GM12892 (cell line): ENCODE data around the gene ZNF213.
"Not testable (repeated sequence)": the region's sequence is repeated elsewhere in the genome, so short reads cannot be mapped to it uniquely, and the experiment has no call there.

Experiments used
- DNase-seq: peaks from one replicate; pipeline ENCODE4 v3.0.0; 2011; ENCODE audit not compliant: insufficient read length
- FAIRE-seq: peaks from 2 replicates; lab custom pipeline; 2011; peaks lifted over from hg19 to GRCh38; lab: Jason Lieb, UNC
- POLR2A ChIP-seq: IDR thresholded peaks from 2 replicates; pipeline ENCODE4 v1.6.1; 2011; ENCODE audit warnings: low read depth, low read length, control low read depth
- POLR2AphosphoS5 ChIP-seq: IDR thresholded peaks from 2 replicates; pipeline ENCODE4 v1.6.1; 2011; ENCODE audit warnings: low read depth, low read length, control low read depth
- TAF1 ChIP-seq: IDR thresholded peaks from 2 replicates; pipeline ENCODE4 v1.6.1; 2011; ENCODE audit warnings: low read depth, mild to moderate bottlenecking, control low read depth, low read length, borderline replicate concordance

The ZNF213 gene

DNA sequence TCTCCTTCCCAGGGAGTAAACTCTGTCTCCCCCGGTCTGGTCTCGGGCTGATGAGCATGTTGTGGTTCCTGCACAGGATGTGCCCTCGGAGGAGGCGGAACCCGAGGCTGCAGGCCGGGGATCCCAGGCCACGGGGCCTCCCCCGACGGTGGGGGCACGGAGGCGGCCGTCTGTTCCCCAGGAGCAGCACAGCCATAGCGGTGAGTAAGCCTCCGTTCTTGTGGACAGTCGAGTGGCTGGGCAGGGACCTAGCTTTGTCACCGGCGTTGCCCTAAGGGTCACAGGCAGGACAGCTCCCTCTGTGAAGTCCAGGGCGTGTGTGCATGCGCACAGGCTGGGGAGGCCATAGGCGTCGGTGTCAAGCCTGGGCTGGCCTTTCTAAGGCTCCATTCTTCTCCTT is 3.5 kb downstream of the ZNF213 start:
- TF ChIP-seq TAF1 (no peak), POLR2AphosphoS5 (no peak), POLR2A (no peak)
- no peak for FAIRE-seq
- DNase-seq: no peak

DNA sequence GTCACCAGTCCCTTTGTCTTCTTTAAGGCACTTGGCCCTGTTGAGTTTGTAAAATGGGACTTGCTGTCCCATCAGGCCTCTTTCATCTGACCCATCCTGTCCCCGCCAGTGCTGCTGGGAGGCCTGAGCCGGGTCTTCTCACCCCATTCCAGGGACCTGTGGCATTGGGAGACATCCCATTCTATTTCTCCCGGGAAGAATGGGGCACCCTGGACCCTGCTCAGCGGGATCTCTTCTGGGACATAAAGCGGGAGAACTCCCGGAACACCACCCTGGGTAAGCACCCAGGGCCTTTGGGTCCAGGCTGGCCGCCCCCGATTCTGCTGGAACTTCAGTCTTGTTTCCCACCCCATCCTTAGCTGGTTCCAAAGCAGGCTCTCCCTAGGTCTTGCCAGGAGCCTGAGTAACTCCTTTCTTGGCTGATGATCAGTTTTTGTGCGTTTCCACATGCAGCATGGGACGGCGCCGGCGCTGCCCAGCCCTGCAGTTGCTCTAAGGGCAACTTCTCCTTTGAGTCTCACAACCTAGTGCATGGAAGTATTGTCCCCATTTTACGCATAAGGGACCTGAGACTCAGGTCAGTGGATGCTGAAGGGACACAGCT is 4.1 kb downstream of the ZNF213 start:
- DNase-seq: peak; percentile 5
- no peak for FAIRE-seq
- TF ChIP-seq POLR2AphosphoS5: no peak
- TF ChIP-seq POLR2A: no peak
- TF ChIP-seq TAF1: no peak

DNA sequence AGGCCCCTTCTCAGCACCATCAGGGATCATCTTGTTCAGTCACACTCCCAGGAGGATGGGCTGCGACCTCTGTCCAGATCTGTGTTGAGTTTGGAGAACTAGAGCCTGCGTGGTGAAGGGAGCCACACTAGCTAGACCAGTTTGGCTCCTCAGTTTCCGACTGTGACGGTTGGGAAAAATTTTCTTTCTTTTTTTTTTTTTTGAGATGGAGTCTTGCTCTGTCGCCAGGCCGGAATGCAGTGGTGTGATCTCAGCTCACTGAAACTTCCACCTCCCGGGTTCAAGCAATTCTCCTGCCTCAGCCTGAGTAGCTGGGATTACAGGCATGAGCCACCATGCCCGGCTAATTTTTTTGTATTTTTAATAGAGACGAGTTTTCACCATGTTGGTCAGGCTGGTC is 4.7 kb downstream of the ZNF213 start:
- not testable (repeated sequence) for FAIRE-seq, DNase-seq

DNA sequence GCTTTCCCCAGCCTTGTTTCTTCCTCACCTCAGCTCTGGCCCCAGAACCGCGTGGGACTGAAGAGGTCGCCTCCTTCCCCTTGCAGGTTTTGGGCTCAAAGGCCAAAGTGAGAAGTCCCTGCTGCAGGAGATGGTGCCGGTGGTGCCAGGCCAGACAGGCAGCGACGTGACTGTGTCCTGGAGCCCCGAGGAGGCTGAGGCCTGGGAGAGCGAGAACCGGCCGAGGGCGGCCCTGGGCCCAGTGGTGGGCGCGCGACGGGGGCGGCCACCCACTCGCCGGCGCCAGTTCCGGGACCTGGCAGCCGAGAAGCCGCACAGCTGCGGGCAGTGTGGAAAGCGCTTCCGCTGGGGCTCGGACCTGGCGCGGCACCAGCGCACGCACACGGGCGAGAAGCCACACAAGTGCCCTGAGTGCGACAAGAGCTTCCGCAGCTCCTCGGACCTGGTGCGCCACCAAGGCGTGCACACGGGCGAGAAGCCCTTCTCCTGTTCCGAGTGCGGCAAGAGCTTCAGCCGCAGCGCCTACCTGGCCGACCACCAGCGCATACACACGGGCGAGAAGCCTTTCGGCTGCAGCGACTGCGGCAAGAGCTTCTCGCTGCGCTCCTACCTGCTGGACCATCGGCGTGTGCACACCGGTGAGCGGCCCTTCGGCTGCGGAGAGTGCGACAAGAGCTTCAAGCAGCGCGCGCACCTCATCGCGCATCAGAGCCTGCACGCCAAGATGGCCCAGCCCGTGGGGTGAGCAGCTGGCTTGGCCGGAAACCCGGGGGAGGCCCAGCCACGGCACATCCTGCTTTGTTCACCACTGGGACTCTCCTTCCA is 6.0 kb downstream of the ZNF213 start:
- no peak for TF ChIP-seq POLR2A
- no peak for TF ChIP-seq TAF1
- TF ChIP-seq POLR2AphosphoS5: no peak
- FAIRE-seq (no peak), DNase-seq (peak; percentile 12)

DNA sequence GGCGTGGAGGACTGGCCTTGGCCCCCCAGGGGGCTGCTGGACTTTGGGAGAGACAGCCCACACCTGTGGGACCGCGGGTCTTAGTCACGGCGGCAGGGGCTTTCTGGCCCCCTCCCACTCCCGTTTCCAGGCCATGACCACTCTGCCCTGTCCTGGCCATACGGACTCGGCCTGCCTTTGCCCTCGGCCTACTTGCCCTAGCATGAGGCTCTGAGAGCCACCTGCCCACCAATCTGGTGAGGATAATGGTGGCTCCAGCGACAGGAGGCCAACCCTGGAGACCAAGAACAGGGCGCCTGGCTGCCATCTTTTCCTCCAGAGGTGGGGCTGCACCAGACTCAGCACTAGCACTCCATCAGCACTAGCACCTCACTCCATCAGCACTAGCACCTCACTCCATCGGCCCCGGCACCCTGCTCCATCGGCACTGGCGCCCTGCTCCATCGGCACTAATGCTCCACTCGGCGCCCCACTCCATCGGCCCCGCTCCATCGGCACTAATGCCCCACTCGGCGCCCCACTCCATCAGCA is 7.0 kb downstream of the ZNF213 start:
- FAIRE-seq (no peak), DNase-seq (no peak)
- TF ChIP-seq POLR2AphosphoS5 (no peak), TAF1 (no peak), POLR2A (no peak)

DNA sequence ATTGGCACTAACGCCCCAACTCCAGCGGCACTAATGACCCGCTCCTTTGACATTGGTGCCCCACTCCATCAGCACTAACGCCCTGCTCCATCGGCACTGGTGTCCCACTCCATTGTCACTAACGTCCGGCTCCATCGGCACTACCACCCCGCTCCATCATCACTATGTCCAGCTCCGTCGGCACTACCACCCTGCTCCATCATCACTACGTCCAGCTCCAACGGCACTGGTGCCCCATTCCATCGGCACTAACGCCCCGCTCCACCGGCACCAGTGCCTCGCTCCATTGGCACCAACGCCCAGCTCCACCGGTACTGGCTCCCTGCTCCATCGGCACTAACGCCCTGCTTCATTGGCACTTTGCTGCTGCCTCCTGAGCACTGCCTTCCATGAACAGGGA is 7.5 kb downstream of the ZNF213 start:
- TF ChIP-seq POLR2AphosphoS5 (no peak), TAF1 (no peak), POLR2A (no peak)
- DNase-seq (no peak), FAIRE-seq (no peak)

DNA sequence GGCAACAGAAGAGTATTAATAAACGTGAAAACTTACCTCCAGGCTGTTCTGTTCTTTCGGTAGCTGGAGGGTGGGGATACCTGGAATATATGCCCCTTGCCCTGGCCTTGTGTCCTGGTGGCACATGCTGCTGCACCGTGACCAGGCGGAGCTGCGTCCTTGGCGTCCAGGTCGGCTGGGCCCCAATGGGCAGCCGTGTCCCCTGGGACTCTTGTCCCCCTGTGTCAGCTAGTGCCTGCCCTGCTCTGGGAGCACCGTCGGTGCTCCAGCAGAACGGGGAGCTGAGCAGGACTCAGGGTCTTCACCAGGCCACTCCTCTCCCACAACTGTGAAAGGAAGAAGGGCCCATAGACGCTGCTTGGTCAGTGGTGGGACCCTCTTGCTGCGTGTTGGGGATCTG is 7.9 kb downstream of the ZNF213 start:
- no peak for FAIRE-seq
- no peak for TF ChIP-seq POLR2A
- no peak for TF ChIP-seq POLR2AphosphoS5
- TF ChIP-seq TAF1: no peak
- DNase-seq: no peak

DNA sequence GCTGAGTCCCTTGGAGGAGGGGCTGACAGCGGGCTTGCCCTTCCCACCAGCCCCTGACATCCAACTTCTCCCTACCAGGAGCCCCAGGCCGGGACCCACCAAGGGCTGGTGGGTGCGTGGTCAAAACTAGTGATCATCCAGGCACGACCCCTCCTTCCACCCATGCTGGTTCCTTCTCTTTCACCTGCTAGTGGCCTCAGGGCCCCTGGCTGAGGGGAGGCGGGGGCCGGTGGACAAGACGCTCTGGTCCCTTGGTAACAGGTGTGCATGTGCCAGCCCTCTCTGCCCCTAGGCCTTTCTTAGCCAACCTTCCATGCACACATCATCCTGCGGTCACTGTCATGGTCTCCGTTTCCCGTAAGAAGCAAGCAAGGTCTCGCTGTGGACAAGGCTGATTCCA is 8.4 kb downstream of the ZNF213 start:
- TF ChIP-seq POLR2AphosphoS5: no peak
- no peak for TF ChIP-seq TAF1
- no peak for TF ChIP-seq POLR2A
- no peak for FAIRE-seq

DNA sequence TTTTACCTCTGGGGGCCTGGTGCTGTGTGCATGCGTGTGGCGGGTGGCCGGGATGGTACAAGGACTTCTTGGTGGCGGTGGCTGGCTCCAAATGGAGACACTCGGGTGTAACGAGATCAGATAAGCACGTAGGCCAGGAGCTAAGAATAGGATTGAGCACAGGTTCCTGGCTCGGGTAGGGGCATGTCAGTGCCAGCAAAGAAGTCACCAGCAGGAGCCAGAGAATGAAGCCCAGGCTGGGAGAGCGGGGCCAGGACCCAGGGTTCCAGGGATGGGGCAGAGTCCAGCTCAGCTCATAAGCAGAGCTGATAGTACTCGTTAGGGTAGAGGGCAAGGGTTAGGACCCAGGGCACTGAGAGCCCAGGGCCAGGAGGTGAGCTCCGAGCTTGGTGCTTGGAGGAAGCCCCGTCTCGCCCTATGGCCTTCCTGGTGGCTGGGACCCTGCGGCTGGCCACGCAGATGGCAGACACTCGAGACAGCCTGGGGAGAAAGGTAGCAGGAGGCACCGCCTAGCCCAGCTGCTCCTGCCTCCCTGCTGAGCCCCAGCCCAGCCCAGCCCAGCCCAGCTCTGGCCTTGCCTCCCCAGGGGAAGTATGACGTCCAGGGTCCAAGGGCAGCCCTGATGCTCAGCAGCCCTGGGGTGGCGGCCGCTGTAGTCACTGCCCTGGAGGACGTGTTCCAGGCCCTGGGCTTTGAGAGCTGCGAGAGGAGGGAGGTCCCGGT is 8.9 kb downstream of the ZNF213 start:
- DNase-seq (no peak), FAIRE-seq (no peak)
- TF ChIP-seq POLR2A (no peak), TAF1 (no peak), POLR2AphosphoS5 (no peak)

More for the DNA sequence above, 8.4 kb downstream of the ZNF213 start:
- DNase-seq: no peak

DNA sequence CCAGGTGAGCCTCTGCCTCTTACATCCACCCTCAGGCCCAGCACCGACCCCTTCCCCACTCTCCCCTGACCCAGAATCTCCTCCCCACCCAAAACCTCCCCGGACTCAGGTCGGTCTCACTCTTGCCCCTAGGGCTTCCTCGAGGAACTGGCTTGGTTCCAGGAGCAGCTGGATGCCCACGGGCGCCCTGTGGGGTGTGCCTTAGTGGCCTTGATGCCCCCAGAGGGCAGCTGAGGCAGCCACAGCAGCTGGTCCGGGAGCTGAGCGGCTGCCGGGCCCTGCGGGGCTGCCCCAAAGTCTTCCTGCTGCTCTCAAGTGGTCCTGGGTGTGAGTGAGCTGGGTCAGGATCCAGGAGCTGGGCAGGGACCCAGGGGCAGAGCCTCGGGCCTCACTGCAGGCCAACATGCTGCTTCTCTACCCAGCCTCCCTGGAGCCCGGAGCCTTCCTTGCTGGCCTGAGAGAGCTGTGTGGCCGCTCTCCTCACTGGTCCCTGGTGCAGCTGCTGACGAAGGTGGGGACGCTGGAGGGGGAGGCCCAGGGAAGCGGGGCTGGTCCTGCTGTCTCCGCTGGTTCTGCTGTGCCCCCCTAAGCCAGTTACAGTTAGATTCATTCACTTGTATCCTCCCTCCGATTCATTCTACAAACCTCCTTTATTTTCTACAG is 9.6 kb downstream of the ZNF213 start:
- FAIRE-seq (no peak), DNase-seq (no peak)
- TF ChIP-seq TAF1 (no peak), POLR2AphosphoS5 (no peak), POLR2A (no peak)

DNA sequence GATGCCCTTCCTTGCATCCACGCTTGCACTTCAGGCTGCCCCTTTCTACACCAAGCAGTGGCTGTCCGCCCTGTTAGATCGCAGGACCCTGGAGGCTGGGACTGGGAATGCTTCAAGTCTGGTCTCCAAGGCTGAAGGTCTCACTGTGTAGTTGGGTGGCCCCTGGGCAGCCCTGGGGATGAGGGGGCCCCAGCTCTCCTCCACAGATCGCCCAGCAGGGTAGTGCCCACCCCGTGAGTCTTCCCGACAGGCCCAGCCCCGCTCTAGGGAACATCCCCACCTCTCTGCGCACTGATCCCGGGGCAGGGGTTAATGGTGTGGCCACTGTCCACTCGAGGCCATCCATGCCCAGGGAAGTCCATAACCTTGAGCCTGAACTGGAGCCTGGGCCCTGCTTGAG is 10.3 kb downstream of the ZNF213 start:
- DNase-seq (no peak), FAIRE-seq (no peak)
- TF ChIP-seq POLR2A: no peak
- no peak for TF ChIP-seq POLR2AphosphoS5
- TF ChIP-seq TAF1: no peak

DNA sequence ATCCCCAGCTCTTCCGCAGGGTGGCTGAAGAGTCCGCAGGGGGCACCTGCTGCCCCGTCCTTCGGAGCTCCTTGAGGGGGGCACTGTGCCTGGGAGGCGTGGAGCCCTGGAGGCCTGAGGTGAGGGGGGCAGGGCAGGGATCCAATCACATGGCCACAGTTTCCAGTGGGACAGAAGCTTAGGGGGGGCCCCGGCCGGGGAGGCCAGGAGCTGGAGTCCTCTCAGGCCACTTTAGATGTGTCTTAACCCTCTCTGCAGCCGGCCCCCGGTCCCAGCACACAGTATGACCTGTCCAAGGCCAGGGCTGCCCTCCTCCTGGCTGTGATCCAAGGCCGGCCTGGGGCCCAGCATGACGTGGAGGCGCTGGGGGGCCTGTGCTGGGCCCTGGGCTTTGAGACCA is 10.8 kb downstream of the ZNF213 start:
- FAIRE-seq (no peak), DNase-seq (no peak)
- no peak for TF ChIP-seq TAF1
- no peak for TF ChIP-seq POLR2A
- TF ChIP-seq POLR2AphosphoS5: no peak
